ENCODE results near the gene DHX34. TPM values are rescaled to one million over a fixed set of nuclear protein-coding genes. Genes with fewer than 3 reads are reported as not detected.

Gene DHX34
- total and polyA plus RNA-seq, 9 of the 15 experiments (the other 6 are each of a cell fraction or from before 2014, with no cell fraction given): 0.36 to 42.0 (median 15.0) TPM

- no peaks in the 10 kb centered on the region for H4K20me1 ChIP-seq (replicated peaks; ENCODE audit: control insufficient read depth, insufficient read depth, low read length)
- intact Hi-C loops (cut with micrococcal nuclease) (no loop called here), in situ Hi-C loops (cut with MboI) (no loop called here)
- DNase-seq (ENCODE audit: extremely low read depth in 1 of 4, low spot score in 3 of 4) (no peak), FAIRE-seq (no peak), ATAC-seq (no peak)
- BruUV-seq (replicated peaks): no TSS peak
- CTCF ChIA-PET (ENCODE audit: low intra/inter-chr PET ratio): no interaction called here
- POLR2A ChIA-PET: no interaction called here
- no peak for TF ChIP-seq CREB1 (IDR thresholded peaks at IDR 0.05)
- TF ChIP-seq CREB1 (CRISPR knock-in tag; IDR thresholded peaks at IDR 0.05): no peak
- no peak for TF ChIP-seq USF1 (CRISPR knock-in tag; IDR thresholded peaks at IDR 0.05)
- TF ChIP-seq HMG20A (CRISPR knock-in tag; conservative IDR thresholded peaks at IDR 0.05): no peak
- TF ChIP-seq GTF2A2 (tag; IDR thresholded peaks at IDR 0.05): no peak
- TF ChIP-seq CBFA2T3 (IDR thresholded peaks at IDR 0.05): no peak
- TF ChIP-seq MCM7 (IDR thresholded peaks at IDR 0.05): no peak
- TF ChIP-seq RBFOX2 (IDR thresholded peaks at IDR 0.05; ENCODE audit: low read depth, low read length): peak; percentile 40; the same call in 1 of the 2 replicates
- TF ChIP-seq POLR2G (IDR thresholded peaks at IDR 0.05; ENCODE audit: low read depth, low read length): peak; percentile 28; the same call in 1 of the 2 replicates
- no peak for TF ChIP-seq THAP7 (CRISPR knock-in tag; IDR thresholded peaks at IDR 0.05)
- TF ChIP-seq CSDE1 (IDR thresholded peaks at IDR 0.05): no peak
- no peak for TF ChIP-seq BRCA1 (IDR thresholded peaks at IDR 0.05)
- TF ChIP-seq BRCA1 (CRISPR knock-in tag; IDR thresholded peaks at IDR 0.05): no peak
- no peak for TF ChIP-seq KAT7 (CRISPR knock-in tag; IDR thresholded peaks at IDR 0.05; ENCODE audit: borderline replicate concordance)
- TF ChIP-seq ZNF24 (IDR thresholded peaks at IDR 0.05): no peak
- H3K4me3 ChIP-seq: no peak overlapping the region
- no peak overlapping the region for H3K4me2 ChIP-seq (ENCODE audit: insufficient read depth, low read length)
- peaks cover 0 to 26% of the 10 kb centered on the region in 2 experiments; a peak in 2 of 5 replicates for H3K4me1 ChIP-seq (replicated peaks in 1 of 2; ENCODE audit: control insufficient read depth in 2 of 2, insufficient read depth in 2 of 2, low read length in 2 of 2)
- H3K9me3 ChIP-seq (replicated peaks; ENCODE audit: control insufficient read depth, insufficient read depth, low read depth, low read length): no peaks in the 10 kb centered on the region
- H2AFZ ChIP-seq (ENCODE audit: low read depth, low read length): no peak overlapping the region
- no peak overlapping the region for H3K9ac ChIP-seq (ENCODE audit: insufficient read depth in 1 of 2, low read depth in 2 of 2, low read length in 2 of 2)
- 96% methylated on average over 23 of the region's 30 CpGs for WGBS (ENCODE audit: insufficient coverage, low coverage, missing lambda C conversion rate)
- H3K27ac ChIP-seq (ENCODE audit: extremely low read depth, low read depth, low read length): no peak overlapping the region
- no peaks in the 10 kb centered on the region for H3K27me3 ChIP-seq (ENCODE audit: control insufficient read depth in 2 of 2, insufficient read depth in 2 of 2, low read length in 2 of 2)
- peaks cover 3% of the 10 kb centered on the region for H3K9me1 ChIP-seq (ENCODE audit: control insufficient read depth, insufficient read depth, low read length)
- peaks cover 95% of the 10 kb centered on the region; the same call in 2 of the 3 replicates for H3K36me3 ChIP-seq (ENCODE audit: control insufficient read depth, insufficient read depth, low read length)
- H3K79me2 ChIP-seq (ENCODE audit: control insufficient read depth, insufficient read depth, low read length): no peaks in the 10 kb centered on the region
Measured at GRCh38 chr19:47374876-47375693, 26.0 kb downstream of the DHX34 start.
